ENCODE data around the gene LGALS3BP. TPM values are rescaled to one million over a fixed set of nuclear protein-coding genes. Genes with fewer than 3 reads are reported as not detected.

Gene LGALS3BP
- total RNA-seq, 1 experiment from 2014 or later, result 69.8 TPM

GRCh38 chr17:78976907-78977680 lies 2.6 kb downstream of the LGALS3BP start:
- Histone ChIP-seq H3K14ac (ENCODE audit: insufficient read depth, low read length) (no peak overlapping the region; the same call in 1 of the 2 replicates), H3K79me2 (ENCODE audit: insufficient read depth, low read length) (no peaks in the 10 kb centered on the region), H4K20me1 (ENCODE audit: control insufficient read depth, insufficient read depth, insufficient read length) (no peaks in the 10 kb centered on the region), H3K79me1 (ENCODE audit: insufficient read depth, low read depth, low read length, poor library complexity, severe bottlenecking) (no peaks in the 10 kb centered on the region), H3K27me3 (ENCODE audit: insufficient read depth, low read length) (no peaks in the 10 kb centered on the region), H3K23me2 (ENCODE audit: insufficient read length, low read depth, low read length, poor library complexity, severe bottlenecking) (no peaks in the 10 kb centered on the region), H2AK5ac (ENCODE audit: insufficient read length, low read length) (no peak overlapping the region), H3K9me3 (ENCODE audit: control insufficient read depth, low read depth, low read length) (no peaks in the 10 kb centered on the region), H3K23ac (ENCODE audit: insufficient read length, low read depth, low read length) (no peak overlapping the region), H4K8ac (replicated peaks; ENCODE audit: insufficient read length, low read depth, low read length) (no peak overlapping the region), H3K27ac (ENCODE audit: insufficient read length, low read depth, low read length) (no peak overlapping the region), H2BK12ac (ENCODE audit: insufficient read length, low read depth, low read length) (no peak overlapping the region), H3K4me1 (ENCODE audit: insufficient read depth, low read length) (no peaks in the 10 kb centered on the region; the same call in 1 of the 2 replicates), H2BK20ac (ENCODE audit: low read depth, low read length, poor library complexity, severe bottlenecking) (no peak overlapping the region), H3K56ac (ENCODE audit: insufficient read length, low read depth, low read length) (no peak overlapping the region), H3K4ac (ENCODE audit: low read depth, low read length) (no peak overlapping the region), H3K18ac (ENCODE audit: insufficient read length, low read depth, low read length) (no peak overlapping the region), H4K5ac (ENCODE audit: insufficient read length, low read depth, low read length) (no peak overlapping the region), H2AFZ (ENCODE audit: low read length) (no peak overlapping the region), H3K9ac (ENCODE audit: extremely low read depth, insufficient read length, low read length) (no peak overlapping the region), H2BK5ac (ENCODE audit: insufficient read length, low read length) (no peak overlapping the region), H2BK15ac (ENCODE audit: low read depth, low read length) (no peak overlapping the region), H4K91ac (ENCODE audit: insufficient read length, low read depth, low read length) (no peak overlapping the region), H2BK120ac (ENCODE audit: low read depth, low read length, poor library complexity, severe bottlenecking) (no peak overlapping the region), H3T11ph (ENCODE audit: low read length) (no peak overlapping the region), H3K4me2 (ENCODE audit: insufficient read depth, insufficient read length, low read length) (no peak overlapping the region)
- Mint-ChIP-seq H3K4me1 (peaks cover 14 to 37% of the 10 kb centered on the region in 2 experiments), H3K4me3 (no peak overlapping the region), H3K9me3 (no peaks in the 10 kb centered on the region), H3K27ac (no peak overlapping the region), H3K27me3 (ENCODE audit: low read depth) (peaks cover 2% of the 10 kb centered on the region), H3K36me3 (ENCODE audit: insufficient read depth in 1 of 3, low read depth in 3 of 3) (peaks cover 0 to 5% (median 2%) of the 10 kb centered on the region in 3 experiments; a peak in 5 of 7 replicates)
- TF ChIP-seq CTCF (conservative IDR thresholded peaks at IDR 0.05), result no peak
- no CpG with 5 or more reads among the region's 20 CpGs for WGBS (ENCODE audit: extremely low coverage, insufficient read length, low lambda C conversion rate)
- DNase-seq, result no peak
